Stimulated activated naive CD8-positive, alpha-beta T cell treated with anti-CD3 and anti-CD28 coated beads, Interleukin-15, Interleukin-2, amounts not matched to agents 100 U/mL and 50 U/mL, for 24 hours (primary cell): ENCODE results near the gene F2R.
"Not testable (repeated sequence)": the region's sequence is repeated elsewhere in the genome, so short reads cannot be mapped to it uniquely, and the experiment has no call there.

ENCODE experiments used
- ATAC-seq: fragments of 150-1000 bp; cut with Tn5 transposase; one replicate; pipeline ENCODE4 v1.10.0; 2021
- DNase-seq: peaks from one replicate; pipeline ENCODE4 v3.0.0; 2021

Gene F2R

GRCh38 chr5:76715736-76716455 is at the start of gene F2R:
TSS of gene F2R (plus strand) at chr5:76716126. CDS start at chr5:76716308, 182 bp downstream.
- DNase-seq (peak; percentile 58), ATAC-seq (peak; percentile 68)

- ATAC-seq, result no peak
- DNase-seq, result no peak
Measured at GRCh38 chr5:76667495-76667894, 48.4 kb upstream of the F2R start.

GRCh38 chr5:76669245-76669644 is 46.7 kb upstream of the F2R start:
- DNase-seq (no peak), ATAC-seq (no peak)

- DNase-seq (no peak), ATAC-seq (no peak)
Measured at GRCh38 chr5:76670508-76670907, 45.4 kb upstream of the F2R start.

GRCh38 chr5:76672242-76672641 is 43.7 kb upstream of the F2R start:
- no peak for ATAC-seq
- DNase-seq, result no peak

GRCh38 chr5:76673125-76673524 is 42.8 kb upstream of the F2R start:
- no peak for ATAC-seq
- DNase-seq, result no peak

- DNase-seq, result no peak
- no peak for ATAC-seq
Measured at GRCh38 chr5:76674330-76675066, 41.4 kb upstream of the F2R start.

- DNase-seq (no peak), ATAC-seq (no peak)
Measured at GRCh38 chr5:76675364-76675763, 40.6 kb upstream of the F2R start.

- ATAC-seq (no peak), DNase-seq (no peak)
Measured at GRCh38 chr5:76677849-76678472, 38.0 kb upstream of the F2R start.

GRCh38 chr5:76679231-76679630 is 36.7 kb upstream of the F2R start:
- ATAC-seq (no peak), DNase-seq (no peak)

- ATAC-seq, DNase-seq: not testable (repeated sequence)
Measured at GRCh38 chr5:76680826-76681225, 35.1 kb upstream of the F2R start.

GRCh38 chr5:76681287-76681686 is 34.6 kb upstream of the F2R start:
- ATAC-seq (no peak), DNase-seq (no peak)

- DNase-seq (no peak), ATAC-seq (no peak)
Measured at GRCh38 chr5:76682387-76682786, 33.5 kb upstream of the F2R start.

- DNase-seq, result no peak
- no peak for ATAC-seq
Measured at GRCh38 chr5:76683816-76684731, 31.9 kb upstream of the F2R start.

- ATAC-seq (no peak), DNase-seq (no peak)
Measured at GRCh38 chr5:76684756-76685519, 31.0 kb upstream of the F2R start.

- ATAC-seq (no peak), DNase-seq (no peak)
Measured at GRCh38 chr5:76685704-76686103, 30.2 kb upstream of the F2R start.

GRCh38 chr5:76688212-76688611 is 27.7 kb upstream of the F2R start:
- ATAC-seq (no peak), DNase-seq (no peak)

- no peak for ATAC-seq
- no peak for DNase-seq
Measured at GRCh38 chr5:76688836-76689235, 27.1 kb upstream of the F2R start.

- DNase-seq, result no peak
- ATAC-seq, result no peak
Measured at GRCh38 chr5:76689321-76690036, 26.4 kb upstream of the F2R start.

GRCh38 chr5:76690037-76690679 is 25.8 kb upstream of the F2R start:
- DNase-seq (no peak), ATAC-seq (no peak)
